Adrenal gland (tissue), 5 donors: ENCODE measurements around the gene ATP8B3.

ENCODE experiments used
- POLR2A ChIP-seq, 2 donors: fragments of 450-650 bp; IDR thresholded peaks; one replicate each; pipeline ENCODE4 v1.6.1; 2017; ENCODE audit warnings: antibody characterized with exemption in 2 of 2, mild to moderate bottlenecking in 2 of 2, moderate library complexity in 1 of 2
- TF ChIP-seq, protein P1 (sequence below), 6 experiments: fragments of 450-650 bp in 4 of 6; fragments of 200-600 bp in 2 of 6; sonication (generic) in 1 of 6; IDR thresholded peaks; 1 replicate in 5 of 6; 2 replicates in 1 of 6; pipeline versions ENCODE4 v1.5.1 to v1.8.0; 2016 to 2021; ENCODE audit warnings: antibody characterized with exemption in 6 of 6, mild to moderate bottlenecking in 2 of 6, moderate library complexity in 1 of 6
- donor health status: DM: no; HTN: no; CAD: no.

DNA sequence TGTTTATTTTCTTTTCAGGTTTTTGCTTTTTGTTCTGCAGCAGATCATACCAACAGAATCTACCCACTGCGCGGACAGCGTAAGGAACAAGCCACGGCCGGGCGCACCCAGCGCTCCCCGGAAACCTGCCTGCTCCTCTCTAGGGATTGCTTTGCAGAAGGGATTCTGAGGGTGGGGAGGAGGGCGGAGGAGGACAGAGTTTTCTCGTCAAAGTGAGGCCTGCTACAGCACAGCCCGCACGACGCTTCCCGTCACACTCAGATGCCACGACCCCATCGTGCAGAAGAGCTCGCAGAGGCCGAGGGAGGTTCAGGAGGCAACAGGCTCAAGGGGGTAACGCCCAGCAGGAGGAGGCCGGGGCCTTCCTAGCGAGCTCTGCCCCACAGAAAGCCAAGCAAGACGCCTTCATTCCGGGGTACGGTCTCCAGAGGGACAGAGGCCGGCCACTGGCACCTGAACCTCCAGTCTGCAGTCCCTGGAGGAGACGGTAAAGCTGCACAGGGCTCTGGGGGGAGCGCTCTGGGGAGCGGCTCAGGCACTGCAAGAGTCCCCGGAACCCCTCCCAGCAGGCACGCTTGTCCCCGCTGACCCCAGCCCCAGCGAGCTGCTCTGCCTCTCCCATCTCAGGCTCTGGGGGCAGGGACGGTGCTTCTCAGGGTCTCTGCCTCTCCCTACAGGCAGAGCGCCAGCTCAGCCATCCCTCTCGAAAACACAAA is 29.3 kb upstream of the ATP8B3 start:
- no peak for TF ChIP-seq POLR2A (IDR thresholded peaks at IDR 0.05)
- TF ChIP-seq, protein P1, sequence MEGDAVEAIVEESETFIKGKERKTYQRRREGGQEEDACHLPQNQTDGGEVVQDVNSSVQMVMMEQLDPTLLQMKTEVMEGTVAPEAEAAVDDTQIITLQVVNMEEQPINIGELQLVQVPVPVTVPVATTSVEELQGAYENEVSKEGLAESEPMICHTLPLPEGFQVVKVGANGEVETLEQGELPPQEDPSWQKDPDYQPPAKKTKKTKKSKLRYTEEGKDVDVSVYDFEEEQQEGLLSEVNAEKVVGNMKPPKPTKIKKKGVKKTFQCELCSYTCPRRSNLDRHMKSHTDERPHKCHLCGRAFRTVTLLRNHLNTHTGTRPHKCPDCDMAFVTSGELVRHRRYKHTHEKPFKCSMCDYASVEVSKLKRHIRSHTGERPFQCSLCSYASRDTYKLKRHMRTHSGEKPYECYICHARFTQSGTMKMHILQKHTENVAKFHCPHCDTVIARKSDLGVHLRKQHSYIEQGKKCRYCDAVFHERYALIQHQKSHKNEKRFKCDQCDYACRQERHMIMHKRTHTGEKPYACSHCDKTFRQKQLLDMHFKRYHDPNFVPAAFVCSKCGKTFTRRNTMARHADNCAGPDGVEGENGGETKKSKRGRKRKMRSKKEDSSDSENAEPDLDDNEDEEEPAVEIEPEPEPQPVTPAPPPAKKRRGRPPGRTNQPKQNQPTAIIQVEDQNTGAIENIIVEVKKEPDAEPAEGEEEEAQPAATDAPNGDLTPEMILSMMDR (IDR thresholded peaks at IDR 0.05): no peak
